ENCODE data around the gene NRAP.

GRCh38 chr10:113665806-113666354 lies 2.0 kb upstream of the NRAP start:
- TF ChIP-seq CTCF (IDR thresholded peaks at IDR 0.05) (no peak), POLR2AphosphoS5 (IDR thresholded peaks at IDR 0.05; ENCODE audit: low read depth, low read length) (no peak)
- TF ChIP-seq, protein P1, sequence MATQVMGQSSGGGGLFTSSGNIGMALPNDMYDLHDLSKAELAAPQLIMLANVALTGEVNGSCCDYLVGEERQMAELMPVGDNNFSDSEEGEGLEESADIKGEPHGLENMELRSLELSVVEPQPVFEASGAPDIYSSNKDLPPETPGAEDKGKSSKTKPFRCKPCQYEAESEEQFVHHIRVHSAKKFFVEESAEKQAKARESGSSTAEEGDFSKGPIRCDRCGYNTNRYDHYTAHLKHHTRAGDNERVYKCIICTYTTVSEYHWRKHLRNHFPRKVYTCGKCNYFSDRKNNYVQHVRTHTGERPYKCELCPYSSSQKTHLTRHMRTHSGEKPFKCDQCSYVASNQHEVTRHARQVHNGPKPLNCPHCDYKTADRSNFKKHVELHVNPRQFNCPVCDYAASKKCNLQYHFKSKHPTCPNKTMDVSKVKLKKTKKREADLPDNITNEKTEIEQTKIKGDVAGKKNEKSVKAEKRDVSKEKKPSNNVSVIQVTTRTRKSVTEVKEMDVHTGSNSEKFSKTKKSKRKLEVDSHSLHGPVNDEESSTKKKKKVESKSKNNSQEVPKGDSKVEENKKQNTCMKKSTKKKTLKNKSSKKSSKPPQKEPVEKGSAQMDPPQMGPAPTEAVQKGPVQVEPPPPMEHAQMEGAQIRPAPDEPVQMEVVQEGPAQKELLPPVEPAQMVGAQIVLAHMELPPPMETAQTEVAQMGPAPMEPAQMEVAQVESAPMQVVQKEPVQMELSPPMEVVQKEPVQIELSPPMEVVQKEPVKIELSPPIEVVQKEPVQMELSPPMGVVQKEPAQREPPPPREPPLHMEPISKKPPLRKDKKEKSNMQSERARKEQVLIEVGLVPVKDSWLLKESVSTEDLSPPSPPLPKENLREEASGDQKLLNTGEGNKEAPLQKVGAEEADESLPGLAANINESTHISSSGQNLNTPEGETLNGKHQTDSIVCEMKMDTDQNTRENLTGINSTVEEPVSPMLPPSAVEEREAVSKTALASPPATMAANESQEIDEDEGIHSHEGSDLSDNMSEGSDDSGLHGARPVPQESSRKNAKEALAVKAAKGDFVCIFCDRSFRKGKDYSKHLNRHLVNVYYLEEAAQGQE (IDR thresholded peaks at IDR 0.05; ENCODE audit: insufficient read depth in 1 of 2, low read depth in 2 of 2, low read length in 1 of 2): no peak

All from Panc1 (cell line).